Neural cell (in vitro differentiated cells): ENCODE data around the gene ENO3. TPM values are rescaled to one million over a fixed set of nuclear protein-coding genes. Genes with fewer than 3 reads are reported as not detected.

Source experiments
- H2AFZ ChIP-seq: fragments of 200-600, 300-800 bp; sonication (generic), shearing (Covaris generic); 2 replicates; pipeline ENCODE4 v1.6.0; 2014; ENCODE audit warnings: low read depth, mild to moderate bottlenecking, antibody characterized with exemption, low read length, moderate library complexity
- H3F3A ChIP-seq: fragments of 200-600 bp; shearing (Covaris generic); 2 replicates; pipeline ENCODE4 v1.6.1; 2016; ENCODE audit warnings: mild to moderate bottlenecking, moderate library complexity, mixed read lengths, antibody characterized with exemption, low read length; ENCODE audit not compliant: insufficient read depth, poor library complexity, severe bottlenecking
- H3K27ac ChIP-seq: fragments of 200-600, 300-800 bp; sonication (generic), shearing (Covaris generic); 2 replicates; pipeline ENCODE4 v1.5.1; 2014; ENCODE audit warnings: mild to moderate bottlenecking, low read length, moderate library complexity
- H3K27me3 ChIP-seq: fragments of 300-800, 200-600 bp; sonication (generic), shearing (Covaris generic); 2 replicates; pipeline ENCODE4 v1.6.0; 2014; ENCODE audit warnings: mild to moderate bottlenecking, low read depth, low read length, moderate library complexity; ENCODE audit not compliant: insufficient read depth
- H3K36me3 ChIP-seq: fragments of 300-800, 200-600 bp; sonication (generic), shearing (Covaris generic); 2 replicates; pipeline ENCODE4 v1.5.1; 2014; ENCODE audit warnings: mild to moderate bottlenecking, antibody characterized with exemption, low read length, moderate library complexity; ENCODE audit not compliant: insufficient read depth
- H3K4me2 ChIP-seq: fragments of 300-800, 200-600 bp; sonication (generic), shearing (Covaris generic); 2 replicates; pipeline ENCODE4 v1.6.0; 2014; ENCODE audit warnings: mild to moderate bottlenecking, low read length
- H3K4me3 ChIP-seq: fragments of 300-800, 200-600 bp; sonication (generic), shearing (Covaris generic); 2 replicates; pipeline ENCODE4 v1.5.1; 2014; ENCODE audit warnings: mild to moderate bottlenecking, low read length, moderate library complexity
- H3K79me2 ChIP-seq: fragments of 200-600 bp; shearing (Covaris generic); replicated peaks from 2 replicates; pipeline ENCODE4 v1.6.0; 2014; ENCODE audit warnings: mild to moderate bottlenecking, low read length, moderate library complexity; ENCODE audit not compliant: insufficient read depth
- H3K9ac ChIP-seq: fragments of 300-800, 200-600 bp; sonication (generic), shearing (Covaris generic); 2 replicates; pipeline ENCODE4 v1.6.1; 2016; ENCODE audit warnings: mild to moderate bottlenecking, low read length, mixed read lengths
- H3K9me2 ChIP-seq: fragments of 200-600 bp; shearing (Covaris generic); 2 replicates; pipeline ENCODE4 v1.6.1; 2016; ENCODE audit warnings: mild to moderate bottlenecking, low read length, mixed read lengths; ENCODE audit not compliant: insufficient read depth
- H3K9me3 ChIP-seq: fragments of 200-600, 300-800 bp; sonication (generic), shearing (Covaris generic); 2 replicates; pipeline ENCODE4 v1.6.1; 2016; ENCODE audit warnings: mild to moderate bottlenecking, mixed run types, low read length, moderate library complexity, mixed read lengths
- H4K20me1 ChIP-seq: fragments of 200-600 bp; shearing (Covaris generic); 2 replicates; pipeline ENCODE4 v1.6.1; 2016; ENCODE audit warnings: mild to moderate bottlenecking, mixed run types; ENCODE audit not compliant: insufficient read depth
- CTCF ChIP-seq: fragments of 450-650 bp; IDR thresholded peaks from 2 replicates; pipeline ENCODE4 v1.5.1; 2014; ENCODE audit warnings: antibody characterized with exemption, mild to moderate bottlenecking, moderate library complexity; ENCODE audit not compliant: poor library complexity, severe bottlenecking
- EP300 ChIP-seq: fragments of 450-650 bp; conservative IDR thresholded peaks from 2 replicates; pipeline ENCODE4 v1.6.1; 2014; ENCODE audit warnings: antibody characterized with exemption, mild to moderate bottlenecking, moderate library complexity; ENCODE audit not compliant: poor library complexity, severe bottlenecking
- EZH2 ChIP-seq: fragments of 200-600, 300-800 bp; shearing (Covaris generic), sonication (generic); IDR thresholded peaks from 2 replicates; pipeline ENCODE4 v1.6.1; 2014; ENCODE audit warnings: antibody characterized with exemption, low read length, borderline replicate concordance, mild to moderate bottlenecking; ENCODE audit not compliant: insufficient read depth, poor library complexity, severe bottlenecking
- MXI1 ChIP-seq: fragments of 450-650 bp; conservative IDR thresholded peaks from 2 replicates; pipeline ENCODE4 v1.6.1; 2014; ENCODE audit warnings: antibody characterized with exemption, mild to moderate bottlenecking; ENCODE audit not compliant: poor library complexity, severe bottlenecking
- POLR2AphosphoS5 ChIP-seq: IDR thresholded peaks from 2 replicates; pipeline ENCODE4 v1.6.1; 2012
- RAD21 ChIP-seq: fragments of 450-650 bp; conservative IDR thresholded peaks from 2 replicates; pipeline ENCODE4 v1.6.1; 2014; ENCODE audit warnings: antibody characterized with exemption, mild to moderate bottlenecking, moderate library complexity
- REST ChIP-seq: IDR thresholded peaks from 2 replicates; pipeline ENCODE4 v1.6.1; 2012; ENCODE audit warnings: borderline replicate concordance
- SMC3 ChIP-seq: fragments of 450-650 bp; conservative IDR thresholded peaks from 2 replicates; pipeline ENCODE4 v1.6.1; 2014; ENCODE audit warnings: antibody characterized with exemption, mild to moderate bottlenecking, moderate library complexity; ENCODE audit not compliant: poor library complexity
- TAF1 ChIP-seq: IDR thresholded peaks from 2 replicates; pipeline ENCODE4 v1.6.1; 2012; ENCODE audit warnings: low read depth
- polyA plus RNA-seq: library from polyadenylated mRNA; depleted of rRNA; stranded (reverse); fragments of >200 nt; gene quantifications from 2 replicates; pipeline ENCODE4 v1.2.3, GENCODE V29; 2014

Gene ENO3
- polyA plus RNA-seq, 1 donor from 2014 or later: 2.3 TPM

GRCh38 chr17:4966844-4967538 is 16.1 kb downstream of the ENO3 start:
- Histone ChIP-seq H3K9me2 (no peaks in the 10 kb centered on the region), H3K79me2 (no peaks in the 10 kb centered on the region), H3K27me3 (no peaks in the 10 kb centered on the region), H3F3A (peaks cover 9% of the 10 kb centered on the region), H3K36me3 (no peaks in the 10 kb centered on the region), H3K27ac (peak overlapping the region; percentile 97), H3K4me3 (peak overlapping the region; percentile 71), H4K20me1 (no peaks in the 10 kb centered on the region), H3K9ac (peak overlapping the region; percentile 89), H3K9me3 (no peaks in the 10 kb centered on the region), H3K4me2 (peak overlapping the region; percentile 60), H2AFZ (peak overlapping the region; percentile 40)
- TF ChIP-seq POLR2AphosphoS5: peak; percentile 32
- peak; percentile 54 for TF ChIP-seq CTCF
- no peak for TF ChIP-seq REST
- TF ChIP-seq MXI1: peak; percentile 62
- TF ChIP-seq TAF1: no peak

GRCh38 chr17:4967539-4968485 is 16.9 kb downstream of the ENO3 start, which contains the start of gene SPAG7:
TSS of gene SPAG7 (minus strand) at chr17:4967817. CDS start at chr17:4967804, 13 bp downstream.
- Histone ChIP-seq H3K9me3 (no peaks in the 10 kb centered on the region), H3K9me2 (no peaks in the 10 kb centered on the region), H3K79me2 (no peaks in the 10 kb centered on the region), H3K36me3 (no peaks in the 10 kb centered on the region), H4K20me1 (no peaks in the 10 kb centered on the region), H3K4me2 (peak within 1 kb of the TSS; percentile 86), H3K27me3 (no peaks in the 10 kb centered on the region), H2AFZ (peak within 1 kb of the TSS; percentile 65), H3K9ac (peak within 1 kb of the TSS; percentile 89), H3K27ac (peak within 1 kb of the TSS; percentile 97), H3F3A (peaks cover 9% of the 10 kb centered on the region), H3K4me3 (peak within 1 kb of the TSS; percentile 71)
- TF ChIP-seq TAF1 (peak; percentile 98), RAD21 (peak; percentile 55), EP300 (peak; percentile 73), CTCF (peak; percentile 5), EZH2 (no peak), REST (peak; percentile 97), MXI1 (peak; percentile 77), SMC3 (peak; percentile 43), POLR2AphosphoS5 (peak; percentile 97)
